ENCODE data around the gene CAMK1.

CAMK1 gene

DNA sequence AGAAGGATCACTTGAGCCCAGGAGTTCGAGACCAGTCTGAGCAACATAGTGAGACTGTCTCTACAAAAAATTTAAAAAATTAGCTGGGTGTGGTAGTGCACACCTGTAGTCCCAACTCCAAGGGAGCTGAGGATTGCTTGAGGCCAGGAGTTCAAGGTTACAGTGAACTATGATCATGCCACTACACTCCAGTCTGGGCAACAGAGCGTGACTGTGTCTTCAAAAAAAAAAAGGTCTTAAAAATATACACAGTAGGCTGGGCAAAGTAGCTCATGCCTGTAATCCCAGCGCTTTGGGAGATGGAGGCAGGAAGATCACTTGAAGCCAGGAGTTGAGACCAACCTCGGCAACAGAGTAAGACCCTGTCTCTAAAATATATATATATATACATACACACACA lies 11.2 kb upstream of the CAMK1 start:
- TF ChIP-seq, protein P1, sequence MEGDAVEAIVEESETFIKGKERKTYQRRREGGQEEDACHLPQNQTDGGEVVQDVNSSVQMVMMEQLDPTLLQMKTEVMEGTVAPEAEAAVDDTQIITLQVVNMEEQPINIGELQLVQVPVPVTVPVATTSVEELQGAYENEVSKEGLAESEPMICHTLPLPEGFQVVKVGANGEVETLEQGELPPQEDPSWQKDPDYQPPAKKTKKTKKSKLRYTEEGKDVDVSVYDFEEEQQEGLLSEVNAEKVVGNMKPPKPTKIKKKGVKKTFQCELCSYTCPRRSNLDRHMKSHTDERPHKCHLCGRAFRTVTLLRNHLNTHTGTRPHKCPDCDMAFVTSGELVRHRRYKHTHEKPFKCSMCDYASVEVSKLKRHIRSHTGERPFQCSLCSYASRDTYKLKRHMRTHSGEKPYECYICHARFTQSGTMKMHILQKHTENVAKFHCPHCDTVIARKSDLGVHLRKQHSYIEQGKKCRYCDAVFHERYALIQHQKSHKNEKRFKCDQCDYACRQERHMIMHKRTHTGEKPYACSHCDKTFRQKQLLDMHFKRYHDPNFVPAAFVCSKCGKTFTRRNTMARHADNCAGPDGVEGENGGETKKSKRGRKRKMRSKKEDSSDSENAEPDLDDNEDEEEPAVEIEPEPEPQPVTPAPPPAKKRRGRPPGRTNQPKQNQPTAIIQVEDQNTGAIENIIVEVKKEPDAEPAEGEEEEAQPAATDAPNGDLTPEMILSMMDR (conservative IDR thresholded peaks at IDR 0.05; ENCODE audit: low read depth, low read length), result no peak
- H3K4me3 ChIP-seq (ENCODE audit: low read depth, low read length), result no peak overlapping the region
- DNase-seq (ENCODE audit: low read depth), result no peak

DNA sequence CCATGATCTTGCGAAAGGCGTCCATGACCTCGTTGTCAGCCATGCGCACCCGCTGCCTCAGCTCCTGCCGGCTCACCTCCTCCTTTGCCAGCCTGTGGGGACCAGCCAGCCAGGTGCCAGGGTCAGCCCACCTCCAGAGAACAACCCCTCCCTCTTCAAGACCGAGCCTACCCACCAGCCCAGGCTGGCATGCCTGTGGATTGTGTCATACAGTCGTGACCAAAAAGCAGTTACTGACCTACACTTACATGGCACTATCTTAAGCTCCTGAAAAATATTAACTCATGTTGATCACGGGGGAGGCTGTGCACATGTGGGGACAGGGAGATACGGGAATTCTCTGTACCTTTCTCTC lies 10.7 kb upstream of the CAMK1 start:
- no peak overlapping the region for H3K4me3 ChIP-seq (ENCODE audit: low read depth, low read length)
- DNase-seq (ENCODE audit: low read depth), result no peak
- TF ChIP-seq, protein P1 (conservative IDR thresholded peaks at IDR 0.05; ENCODE audit: low read depth, low read length), result no peak

DNA sequence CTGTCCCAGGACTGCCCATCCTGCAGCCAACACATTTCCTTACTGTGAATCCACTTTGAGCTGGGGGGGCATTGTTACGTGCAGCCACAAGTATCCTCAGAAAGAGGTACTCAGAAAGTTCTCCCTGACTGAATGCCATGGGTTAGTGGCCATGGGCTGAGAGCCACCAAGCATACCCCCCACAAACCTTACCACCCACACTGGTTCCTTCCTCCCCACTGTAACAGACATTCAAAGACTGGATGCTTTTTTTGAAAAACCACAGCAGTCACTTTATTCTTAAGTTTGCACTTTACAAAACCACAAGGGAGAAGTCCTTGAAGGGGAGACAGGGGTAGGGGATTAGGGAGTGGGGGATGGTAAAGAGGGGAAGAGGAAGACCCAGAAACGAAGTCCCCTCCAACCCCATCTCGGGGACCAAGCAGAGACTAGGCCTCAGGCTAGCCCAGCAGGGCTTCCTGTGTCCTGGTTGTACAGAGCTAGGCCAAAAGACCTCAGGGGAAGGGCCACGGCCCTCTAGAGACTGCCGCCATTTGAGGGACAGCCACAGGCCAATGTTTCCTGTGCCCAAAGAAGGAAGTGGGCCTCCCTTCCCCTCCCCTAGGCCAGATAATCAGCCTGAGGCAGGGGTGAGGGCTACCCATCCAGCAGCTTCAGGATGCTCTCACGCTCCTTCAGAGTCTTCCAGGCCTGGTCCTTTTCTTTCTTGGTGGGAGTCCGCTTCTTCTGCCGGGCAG lies 10.1 kb upstream of the CAMK1 start:
- TF ChIP-seq, protein P1 (conservative IDR thresholded peaks at IDR 0.05; ENCODE audit: low read depth, low read length), result no peak
- no peak overlapping the region for H3K4me3 ChIP-seq (ENCODE audit: low read depth, low read length)
- no peak for DNase-seq (ENCODE audit: low read depth)

DNA sequence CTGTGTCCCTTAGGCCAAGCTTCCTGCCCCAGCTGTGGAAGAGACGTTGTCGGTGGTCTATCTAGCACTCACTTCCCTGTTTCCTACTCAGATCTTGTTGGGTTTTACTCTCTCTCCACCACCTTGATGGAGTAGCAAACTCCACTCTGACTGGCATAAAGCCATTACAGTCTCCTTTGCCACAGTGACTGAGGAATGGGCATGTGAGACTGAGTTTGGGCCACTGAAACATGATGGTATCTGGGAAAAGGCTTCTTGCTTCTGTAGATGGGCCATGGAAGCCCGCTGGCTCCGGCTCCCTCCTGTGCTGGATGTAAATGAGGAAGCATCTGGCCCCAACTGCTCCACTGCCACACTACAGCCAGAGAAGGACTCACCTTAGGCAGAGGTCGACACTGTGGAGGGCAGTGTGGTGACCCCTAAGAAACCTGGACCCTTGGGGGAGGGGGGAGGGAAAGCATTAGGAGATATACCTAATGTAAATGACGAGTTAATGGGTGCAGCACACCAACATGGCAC lies 9.4 kb upstream of the CAMK1 start:
- H3K4me3 ChIP-seq (ENCODE audit: low read depth, low read length), result no peak overlapping the region
- TF ChIP-seq, protein P1 (conservative IDR thresholded peaks at IDR 0.05; ENCODE audit: low read depth, low read length), result no peak
- DNase-seq (ENCODE audit: low read depth), result no peak

DNA sequence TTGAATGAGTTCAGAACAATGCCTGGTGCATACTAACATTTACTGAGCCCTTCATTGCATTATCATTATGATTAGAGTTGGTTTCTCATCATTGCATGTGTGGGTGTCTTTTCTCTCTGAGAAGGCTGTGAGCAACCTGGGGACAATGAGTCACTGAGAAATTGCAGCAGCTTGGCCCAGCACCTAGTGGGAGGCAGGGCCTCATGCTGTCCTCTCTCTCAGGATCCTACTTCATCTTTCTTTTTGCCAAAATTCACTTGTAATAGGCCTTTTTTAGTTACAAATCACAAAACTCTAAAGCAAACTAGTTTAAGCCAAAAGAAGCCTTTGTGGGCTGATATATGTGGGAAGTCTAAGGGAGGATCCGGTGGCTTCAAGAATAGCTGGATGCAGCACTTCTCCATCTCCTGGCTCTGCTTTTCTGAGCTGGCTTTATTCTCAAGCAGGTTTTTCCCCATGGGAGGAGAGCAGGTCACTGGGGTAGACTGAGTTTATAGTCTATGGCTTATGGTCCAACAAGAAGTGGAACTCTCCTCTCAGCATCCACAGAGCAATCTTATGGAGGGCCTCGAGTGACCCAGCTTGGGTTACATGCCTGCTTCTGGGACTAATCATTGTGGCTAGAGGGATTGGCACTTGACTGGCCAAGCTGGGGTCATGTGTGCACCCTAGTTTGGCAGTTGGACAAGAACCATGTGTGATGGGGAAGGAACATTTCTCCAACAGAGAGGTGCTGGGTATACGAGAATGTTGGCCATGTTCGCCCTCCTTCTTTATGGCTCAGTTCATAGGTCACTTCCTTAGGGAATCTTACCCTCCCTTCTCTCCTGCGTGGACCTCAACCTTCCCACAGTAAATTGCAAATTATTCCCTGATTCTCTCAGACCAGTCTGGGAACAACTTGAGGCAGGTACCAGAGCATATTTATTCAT lies 8.7 kb upstream of the CAMK1 start:
- H3K4me3 ChIP-seq (ENCODE audit: low read depth, low read length), result no peak overlapping the region
- TF ChIP-seq, protein P1 (conservative IDR thresholded peaks at IDR 0.05; ENCODE audit: low read depth, low read length), result no peak
- peak; percentile 74 for DNase-seq (ENCODE audit: low read depth)

DNA sequence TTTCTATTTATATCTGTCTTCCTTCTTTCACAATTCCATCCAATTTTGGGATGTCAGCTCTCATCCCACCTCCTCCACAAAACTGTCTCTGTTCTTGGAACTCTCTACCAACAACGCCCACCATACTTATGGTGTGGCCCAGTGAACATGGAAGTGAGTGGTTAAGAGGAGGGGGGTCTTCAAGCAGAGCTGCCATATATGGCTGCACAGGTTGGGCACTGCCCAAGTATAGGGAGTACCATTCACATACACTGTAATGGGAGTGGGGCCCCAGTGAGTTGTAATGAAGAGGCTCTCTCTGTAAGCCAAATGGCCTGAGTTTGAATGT lies 7.9 kb upstream of the CAMK1 start:
- no peak for DNase-seq (ENCODE audit: low read depth)
- no peak overlapping the region for H3K4me3 ChIP-seq (ENCODE audit: low read depth, low read length)
- TF ChIP-seq, protein P1 (conservative IDR thresholded peaks at IDR 0.05; ENCODE audit: low read depth, low read length), result no peak

All from choroid plexus epithelial cell (primary cell).